Activated B cell treated with CpG ODN at 0.5 μM for 24 hours (primary cell): ENCODE data around the gene CCDC38. TPM values are rescaled to one million over a fixed set of nuclear protein-coding genes. Genes with fewer than 3 reads are reported as not detected.

Source experiments
- ATAC-seq: fragments of 200-7000 bp; cut with Tn5 transposase; one replicate; pipeline ENCODE4 v1.10.0; 2021; ENCODE audit warnings: low read depth, mild to moderate bottlenecking, moderate library complexity
- CTCF ChIA-PET: fragments of 350-600 bp; sonication (Branson Sonifier 250); formaldehyde crosslinking; loops from one replicate; lab custom pipeline; 2021; ENCODE audit warnings: antibody characterized with exemption; lab: Charles Lee
- POLR2A ChIA-PET: fragments of 350-600 bp; sonication (Branson Sonifier 250); formaldehyde crosslinking; loops from one replicate; lab custom pipeline; 2021; ENCODE audit warnings: antibody characterized with exemption; lab: Charles Lee
- DNase-seq: peaks from one replicate; pipeline ENCODE4 v3.0.0; 2022
- H3K27ac Mint-ChIP-seq: one replicate; pipeline ENCODE4 v1.8.0; 2020; ENCODE audit warnings: mixed read lengths
- H3K27me3 Mint-ChIP-seq: one replicate; pipeline ENCODE4 v1.8.0; 2021; ENCODE audit warnings: mixed read lengths
- H3K36me3 Mint-ChIP-seq: one replicate; pipeline ENCODE4 v1.8.0; 2021; ENCODE audit warnings: low read depth, mixed read lengths
- H3K4me1 Mint-ChIP-seq: one replicate; pipeline ENCODE4 v1.8.0; 2021; ENCODE audit warnings: mixed read lengths
- H3K4me3 Mint-ChIP-seq: one replicate; pipeline ENCODE4 v1.8.0; 2020; ENCODE audit warnings: mild to moderate bottlenecking, mixed read lengths
- H3K9me3 Mint-ChIP-seq: one replicate; pipeline ENCODE4 v1.8.0; 2020; ENCODE audit warnings: mixed read lengths
- CTCF ChIP-seq: fragments of 200-600 bp; IDR thresholded peaks from one replicate; pipeline ENCODE4 v1.8.0; 2022; ENCODE audit warnings: antibody characterized with exemption, mild to moderate bottlenecking
- intact Hi-C: fragments of 100-400 bp; cut with micrococcal nuclease; formaldehyde crosslinking; loops from one replicate; pipeline ENCODE4 v1.15.1; 2024
- total RNA-seq: library from RNA; stranded (reverse); gene quantifications from 2 replicates; pipeline ENCODE4 v1.2.3, GENCODE V29; 2022

Gene CCDC38
- total RNA-seq, 1 donor from 2014 or later = 0.09 TPM

GRCh38 chr12:95890958-95891357 lies 51.5 kb downstream of the CCDC38 start:
- Mint-ChIP-seq H3K4me1 (no peaks in the 10 kb centered on the region), H3K27me3 (peaks cover 10% of the 10 kb centered on the region), H3K4me3 (no peak overlapping the region), H3K27ac (no peak overlapping the region), H3K9me3 (peaks cover 2% of the 10 kb centered on the region), H3K36me3 (no peaks in the 10 kb centered on the region)
- ATAC-seq = no peak
- TF ChIP-seq CTCF = no peak
- CTCF ChIA-PET = no interaction called here
- POLR2A ChIA-PET = no interaction called here
- no peak for DNase-seq
- intact Hi-C loops = no loop called here

GRCh38 chr12:95887311-95887710 lies 55.1 kb downstream of the CCDC38 start:
- Mint-ChIP-seq H3K36me3 (no peaks in the 10 kb centered on the region), H3K27ac (no peak overlapping the region), H3K27me3 (peaks cover 3% of the 10 kb centered on the region), H3K4me3 (no peak overlapping the region), H3K4me1 (no peaks in the 10 kb centered on the region), H3K9me3 (peaks cover 3% of the 10 kb centered on the region)
- TF ChIP-seq CTCF = no peak
- CTCF ChIA-PET = no interaction called here
- DNase-seq (no peak), ATAC-seq (no peak)
- intact Hi-C loops = no loop called here
- POLR2A ChIA-PET = no interaction called here

- no peak for TF ChIP-seq CTCF
- Mint-ChIP-seq H3K9me3 (peaks cover 3% of the 10 kb centered on the region), H3K27ac (no peak overlapping the region), H3K27me3 (peaks cover 3% of the 10 kb centered on the region), H3K4me1 (no peaks in the 10 kb centered on the region), H3K4me3 (no peak overlapping the region), H3K36me3 (no peaks in the 10 kb centered on the region)
- ChIA-PET CTCF (no interaction called here), POLR2A (no interaction called here)
- no peak for DNase-seq
- intact Hi-C loops = no loop called here
- no peak for ATAC-seq
Measured at GRCh38 chr12:95884998-95885397, 57.4 kb downstream of the CCDC38 start.

- no peaks in the 10 kb centered on the region for H3K36me3 Mint-ChIP-seq
- H3K9me3 Mint-ChIP-seq = peaks cover 3% of the 10 kb centered on the region
- ATAC-seq = no peak
- CTCF ChIA-PET = no interaction called here
- intact Hi-C loops = no loop called here
- POLR2A ChIA-PET = no interaction called here
- no peak overlapping the region for H3K27ac Mint-ChIP-seq
- no peak overlapping the region for H3K4me3 Mint-ChIP-seq
- peaks cover 2% of the 10 kb centered on the region for H3K27me3 Mint-ChIP-seq
- H3K4me1 Mint-ChIP-seq = no peaks in the 10 kb centered on the region
- no peak for TF ChIP-seq CTCF
- no peak for DNase-seq
Measured at GRCh38 chr12:95882873-95883272, 59.5 kb downstream of the CCDC38 start.

GRCh38 chr12:95882080-95882479 lies 60.3 kb downstream of the CCDC38 start:
- Mint-ChIP-seq H3K9me3 (peaks cover 3% of the 10 kb centered on the region), H3K27me3 (peaks cover 2% of the 10 kb centered on the region), H3K36me3 (no peaks in the 10 kb centered on the region), H3K4me1 (no peaks in the 10 kb centered on the region), H3K27ac (no peak overlapping the region), H3K4me3 (no peak overlapping the region)
- ChIA-PET CTCF (no interaction called here), POLR2A (no interaction called here)
- intact Hi-C loops = no loop called here
- DNase-seq = no peak
- ATAC-seq = no peak
- TF ChIP-seq CTCF = no peak
